PC-9 (cell line): Measurements from ENCODE around the gene SUV39H1.

Experiments used
- EZH2 ChIP-seq: fragments of 200-600 bp; sonication (generic); IDR thresholded peaks from 2 replicates; pipeline ENCODE4 v1.8.0; 2017; ENCODE audit warnings: antibody characterized with exemption, low read depth
- TF ChIP-seq, protein P1 (sequence below): fragments of 200-600 bp; sonication (generic); conservative IDR thresholded peaks from 2 replicates; pipeline ENCODE4 v1.6.1; 2017; ENCODE audit warnings: mixed run types, antibody characterized with exemption, mild to moderate bottlenecking, moderate library complexity

DNA sequence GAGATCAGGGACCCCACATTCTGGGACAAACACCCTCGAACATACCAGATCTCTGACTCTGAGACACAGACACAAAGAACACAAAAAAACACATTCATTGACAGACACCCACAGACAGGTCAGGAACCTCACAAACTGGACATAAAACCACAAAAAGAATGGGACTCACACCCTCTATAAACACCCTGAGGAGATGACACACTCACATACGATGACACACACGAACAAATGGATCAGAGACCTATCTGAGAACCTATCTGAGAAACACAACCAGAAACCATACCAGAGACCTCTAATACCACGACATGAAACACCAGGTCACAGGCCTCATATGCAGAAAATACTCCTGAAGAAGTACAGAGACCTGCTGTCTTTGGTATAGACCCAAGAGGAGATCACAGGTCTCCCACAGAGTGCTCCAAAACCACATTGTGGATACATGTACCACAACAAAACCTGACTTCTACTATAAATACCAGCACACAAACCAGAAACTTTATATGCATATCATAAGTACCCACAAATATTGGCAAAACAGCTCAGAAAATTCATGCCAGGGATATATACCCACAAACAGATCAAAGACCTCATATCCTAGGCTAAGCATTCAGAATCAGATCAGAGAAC is 19.5 kb downstream of the SUV39H1 start:
- TF ChIP-seq, protein P1, sequence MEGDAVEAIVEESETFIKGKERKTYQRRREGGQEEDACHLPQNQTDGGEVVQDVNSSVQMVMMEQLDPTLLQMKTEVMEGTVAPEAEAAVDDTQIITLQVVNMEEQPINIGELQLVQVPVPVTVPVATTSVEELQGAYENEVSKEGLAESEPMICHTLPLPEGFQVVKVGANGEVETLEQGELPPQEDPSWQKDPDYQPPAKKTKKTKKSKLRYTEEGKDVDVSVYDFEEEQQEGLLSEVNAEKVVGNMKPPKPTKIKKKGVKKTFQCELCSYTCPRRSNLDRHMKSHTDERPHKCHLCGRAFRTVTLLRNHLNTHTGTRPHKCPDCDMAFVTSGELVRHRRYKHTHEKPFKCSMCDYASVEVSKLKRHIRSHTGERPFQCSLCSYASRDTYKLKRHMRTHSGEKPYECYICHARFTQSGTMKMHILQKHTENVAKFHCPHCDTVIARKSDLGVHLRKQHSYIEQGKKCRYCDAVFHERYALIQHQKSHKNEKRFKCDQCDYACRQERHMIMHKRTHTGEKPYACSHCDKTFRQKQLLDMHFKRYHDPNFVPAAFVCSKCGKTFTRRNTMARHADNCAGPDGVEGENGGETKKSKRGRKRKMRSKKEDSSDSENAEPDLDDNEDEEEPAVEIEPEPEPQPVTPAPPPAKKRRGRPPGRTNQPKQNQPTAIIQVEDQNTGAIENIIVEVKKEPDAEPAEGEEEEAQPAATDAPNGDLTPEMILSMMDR, result no peak
- no peak for TF ChIP-seq EZH2
